Panc1 (cell line): Measurements from ENCODE around the gene NCAPG.

ENCODE experiments used
- POLR2AphosphoS5 ChIP-seq: IDR thresholded peaks from 2 replicates; pipeline ENCODE4 v1.6.1; 2012; ENCODE audit warnings: mild to moderate bottlenecking, low read depth, low read length, moderate library complexity
- TF ChIP-seq, protein P1 (sequence below): fragments of 450-650 bp; IDR thresholded peaks from 2 replicates; pipeline ENCODE4 v1.5.1; 2017; ENCODE audit warnings: mild to moderate bottlenecking

DNA sequence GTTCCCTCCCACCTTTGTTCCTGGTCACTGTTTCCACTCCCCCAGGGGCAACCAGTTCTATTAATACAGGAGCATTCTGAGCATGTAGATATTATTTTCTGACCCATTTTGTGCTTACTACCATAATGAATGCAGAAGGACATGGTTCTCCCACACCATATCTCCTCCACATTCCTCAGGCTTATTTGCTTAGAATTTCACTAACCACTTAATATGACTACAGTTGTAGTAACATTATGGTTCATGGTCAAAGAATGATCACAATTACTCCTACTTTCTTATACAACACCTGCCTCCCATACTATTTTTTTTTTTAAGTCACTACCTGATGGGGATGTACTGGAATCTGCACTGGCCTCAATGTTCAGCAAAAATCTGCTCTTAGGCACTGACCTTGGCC, 21.8 kb upstream of the NCAPG start:
- TF ChIP-seq, protein P1, sequence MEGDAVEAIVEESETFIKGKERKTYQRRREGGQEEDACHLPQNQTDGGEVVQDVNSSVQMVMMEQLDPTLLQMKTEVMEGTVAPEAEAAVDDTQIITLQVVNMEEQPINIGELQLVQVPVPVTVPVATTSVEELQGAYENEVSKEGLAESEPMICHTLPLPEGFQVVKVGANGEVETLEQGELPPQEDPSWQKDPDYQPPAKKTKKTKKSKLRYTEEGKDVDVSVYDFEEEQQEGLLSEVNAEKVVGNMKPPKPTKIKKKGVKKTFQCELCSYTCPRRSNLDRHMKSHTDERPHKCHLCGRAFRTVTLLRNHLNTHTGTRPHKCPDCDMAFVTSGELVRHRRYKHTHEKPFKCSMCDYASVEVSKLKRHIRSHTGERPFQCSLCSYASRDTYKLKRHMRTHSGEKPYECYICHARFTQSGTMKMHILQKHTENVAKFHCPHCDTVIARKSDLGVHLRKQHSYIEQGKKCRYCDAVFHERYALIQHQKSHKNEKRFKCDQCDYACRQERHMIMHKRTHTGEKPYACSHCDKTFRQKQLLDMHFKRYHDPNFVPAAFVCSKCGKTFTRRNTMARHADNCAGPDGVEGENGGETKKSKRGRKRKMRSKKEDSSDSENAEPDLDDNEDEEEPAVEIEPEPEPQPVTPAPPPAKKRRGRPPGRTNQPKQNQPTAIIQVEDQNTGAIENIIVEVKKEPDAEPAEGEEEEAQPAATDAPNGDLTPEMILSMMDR = no peak
- no peak for TF ChIP-seq POLR2AphosphoS5
